Measurements from ENCODE around the gene VWA8.

GRCh38 chr13:41610404-41610803, 350.5 kb downstream of the VWA8 start:
- TF ChIP-seq POLR2A (IDR thresholded peaks at IDR 0.05; ENCODE audit: borderline replicate concordance, extremely low read depth, insufficient read depth, insufficient read length), result no peak
- no peak for TF ChIP-seq EZH2 (IDR thresholded peaks at IDR 0.05)
- no peak for TF ChIP-seq CTCF (IDR thresholded peaks at IDR 0.05 in 2 of 3, conservative IDR thresholded peaks at IDR 0.05 in 1 of 3; ENCODE audit: borderline replicate concordance in 1 of 3, insufficient read depth in 1 of 3, low read depth in 2 of 3, low read length in 2 of 3)
- no peak for TF ChIP-seq REST (IDR thresholded peaks at IDR 0.05; ENCODE audit: low read depth)
- TF ChIP-seq ZFX (IDR thresholded peaks at IDR 0.05), result no peak
- no peak for TF ChIP-seq CEBPB (IDR thresholded peaks at IDR 0.05; ENCODE audit: low read depth)
- TF ChIP-seq CBX3 (IDR thresholded peaks at IDR 0.05; ENCODE audit: low read depth), result no peak
- TF ChIP-seq SIN3A (IDR thresholded peaks at IDR 0.05; ENCODE audit: low read depth), result no peak
- TF ChIP-seq EZH2phosphoT487 (IDR thresholded peaks at IDR 0.05; ENCODE audit: borderline replicate concordance), result no peak
- no peak for TF ChIP-seq POLR2AphosphoS5 (IDR thresholded peaks at IDR 0.05; ENCODE audit: low read depth, low read length)
- no peak for TF ChIP-seq ZNF274 (IDR thresholded peaks at IDR 0.05; ENCODE audit: low read depth, low read length)
- TF ChIP-seq YY1 (IDR thresholded peaks at IDR 0.05; ENCODE audit: extremely low read depth, insufficient replicate concordance, low read depth, low read length), result no peak

Measured in HCT116 (cell line).